ENCODE data around the gene TP53BP1. TPM values are rescaled to one million over a fixed set of nuclear protein-coding genes. Genes with fewer than 3 reads are reported as not detected.

TP53BP1 gene
- total RNA-seq, 1 donor, result 30.6 TPM

- Histone ChIP-seq H3K27me3 (ENCODE audit: insufficient read depth, low read length) (no peaks in the 10 kb centered on the region), H3K9me3 (ENCODE audit: low read depth, low read length) (no peaks in the 10 kb centered on the region), H3K4me1 (ENCODE audit: insufficient read depth, low read length) (peaks cover 17% of the 10 kb centered on the region), H3K4me3 (ENCODE audit: low read length) (peak overlapping the region; percentile 65)
Observed at GRCh38 chr15:43510200-43511011, 17.4 kb upstream of the TP53BP1 start.

- Histone ChIP-seq H3K9me3 (ENCODE audit: low read depth, low read length) (no peaks in the 10 kb centered on the region), H3K4me3 (ENCODE audit: low read length) (peak overlapping the region; percentile 65), H3K4me1 (ENCODE audit: insufficient read depth, low read length) (peaks cover 17% of the 10 kb centered on the region), H3K27me3 (ENCODE audit: insufficient read depth, low read length) (no peaks in the 10 kb centered on the region)
Observed at GRCh38 chr15:43509660-43510199, 16.8 kb upstream of the TP53BP1 start.

GRCh38 chr15:43508991-43509659 is 16.2 kb upstream of the TP53BP1 start:
- H3K27me3 ChIP-seq (ENCODE audit: insufficient read depth, low read length), result no peaks in the 10 kb centered on the region
- no peak overlapping the region for H3K4me3 ChIP-seq (ENCODE audit: low read length)
- H3K9me3 ChIP-seq (ENCODE audit: low read depth, low read length), result no peaks in the 10 kb centered on the region
- H3K4me1 ChIP-seq (ENCODE audit: insufficient read depth, low read length), result peaks cover 17% of the 10 kb centered on the region

- H3K9me3 ChIP-seq (ENCODE audit: low read depth, low read length), result no peaks in the 10 kb centered on the region
- H3K27me3 ChIP-seq (ENCODE audit: insufficient read depth, low read length), result no peaks in the 10 kb centered on the region
- peaks cover 17% of the 10 kb centered on the region for H3K4me1 ChIP-seq (ENCODE audit: insufficient read depth, low read length)
- H3K4me3 ChIP-seq (ENCODE audit: low read length), result no peak overlapping the region
Observed at GRCh38 chr15:43508421-43508820, 15.5 kb upstream of the TP53BP1 start.

GRCh38 chr15:43505738-43506137 is 12.8 kb upstream of the TP53BP1 start:
- H3K4me1 ChIP-seq (ENCODE audit: insufficient read depth, low read length), result peaks cover 10% of the 10 kb centered on the region
- H3K9me3 ChIP-seq (ENCODE audit: low read depth, low read length), result no peaks in the 10 kb centered on the region
- H3K4me3 ChIP-seq (ENCODE audit: low read length), result no peak overlapping the region
- H3K27me3 ChIP-seq (ENCODE audit: insufficient read depth, low read length), result no peaks in the 10 kb centered on the region

- Histone ChIP-seq H3K27me3 (ENCODE audit: insufficient read depth, low read length) (no peaks in the 10 kb centered on the region), H3K4me1 (ENCODE audit: insufficient read depth, low read length) (no peaks in the 10 kb centered on the region), H3K9me3 (ENCODE audit: low read depth, low read length) (no peaks in the 10 kb centered on the region), H3K4me3 (ENCODE audit: low read length) (no peak overlapping the region)
Observed at GRCh38 chr15:43499635-43500034, 6.7 kb upstream of the TP53BP1 start.

GRCh38 chr15:43498990-43499389 is 6.0 kb upstream of the TP53BP1 start:
- H3K4me1 ChIP-seq (ENCODE audit: insufficient read depth, low read length), result no peaks in the 10 kb centered on the region
- H3K9me3 ChIP-seq (ENCODE audit: low read depth, low read length), result no peaks in the 10 kb centered on the region
- H3K4me3 ChIP-seq (ENCODE audit: low read length), result no peak overlapping the region
- H3K27me3 ChIP-seq (ENCODE audit: insufficient read depth, low read length), result no peaks in the 10 kb centered on the region

GRCh38 chr15:43493703-43494472 is 932 bp upstream of the TP53BP1 start:
- H3K9me3 ChIP-seq (ENCODE audit: low read depth, low read length), result no peaks in the 10 kb centered on the region
- H3K4me3 ChIP-seq (ENCODE audit: low read length), result peak overlapping the region; percentile 72
- peaks cover 11% of the 10 kb centered on the region for H3K4me1 ChIP-seq (ENCODE audit: insufficient read depth, low read length)
- no peaks in the 10 kb centered on the region for H3K27me3 ChIP-seq (ENCODE audit: insufficient read depth, low read length)

GRCh38 chr15:43492266-43492665 is 690 bp downstream of the TP53BP1 start:
- no peaks in the 10 kb centered on the region for H3K27me3 ChIP-seq (ENCODE audit: insufficient read depth, low read length)
- H3K4me1 ChIP-seq (ENCODE audit: insufficient read depth, low read length), result peaks cover 11% of the 10 kb centered on the region
- H3K4me3 ChIP-seq (ENCODE audit: low read length), result peak overlapping the region; percentile 72
- H3K9me3 ChIP-seq (ENCODE audit: low read depth, low read length), result no peaks in the 10 kb centered on the region

GRCh38 chr15:43489191-43489590 is 3.8 kb downstream of the TP53BP1 start:
- Histone ChIP-seq H3K4me3 (ENCODE audit: low read length) (no peak overlapping the region), H3K4me1 (ENCODE audit: insufficient read depth, low read length) (peaks cover 11% of the 10 kb centered on the region), H3K27me3 (ENCODE audit: insufficient read depth, low read length) (no peaks in the 10 kb centered on the region)

GRCh38 chr15:43488790-43489189 is 4.2 kb downstream of the TP53BP1 start:
- Histone ChIP-seq H3K9me3 (ENCODE audit: low read depth, low read length) (no peaks in the 10 kb centered on the region), H3K4me3 (ENCODE audit: low read length) (no peak overlapping the region), H3K4me1 (ENCODE audit: insufficient read depth, low read length) (peaks cover 11% of the 10 kb centered on the region), H3K27me3 (ENCODE audit: insufficient read depth, low read length) (no peaks in the 10 kb centered on the region)

More at GRCh38 chr15:43489191-43489590, 3.8 kb downstream of the TP53BP1 start:
- H3K9me3 ChIP-seq (ENCODE audit: low read depth, low read length), result no peaks in the 10 kb centered on the region

- H3K4me1 ChIP-seq (ENCODE audit: insufficient read depth, low read length), result peaks cover 3% of the 10 kb centered on the region
- no peaks in the 10 kb centered on the region for H3K27me3 ChIP-seq (ENCODE audit: insufficient read depth, low read length)
- no peaks in the 10 kb centered on the region for H3K9me3 ChIP-seq (ENCODE audit: low read depth, low read length)
- H3K4me3 ChIP-seq (ENCODE audit: low read length), result no peak overlapping the region
Observed at GRCh38 chr15:43487271-43487895, 5.6 kb downstream of the TP53BP1 start.

GRCh38 chr15:43484455-43484854 is 8.5 kb downstream of the TP53BP1 start:
- Histone ChIP-seq H3K9me3 (ENCODE audit: low read depth, low read length) (no peaks in the 10 kb centered on the region), H3K4me3 (ENCODE audit: low read length) (no peak overlapping the region), H3K4me1 (ENCODE audit: insufficient read depth, low read length) (no peaks in the 10 kb centered on the region), H3K27me3 (ENCODE audit: insufficient read depth, low read length) (no peaks in the 10 kb centered on the region)

- Histone ChIP-seq H3K4me3 (ENCODE audit: low read length) (no peak overlapping the region), H3K27me3 (ENCODE audit: insufficient read depth, low read length) (no peaks in the 10 kb centered on the region), H3K9me3 (ENCODE audit: low read depth, low read length) (no peaks in the 10 kb centered on the region), H3K4me1 (ENCODE audit: insufficient read depth, low read length) (no peaks in the 10 kb centered on the region)
Observed at GRCh38 chr15:43483297-43484128, 9.4 kb downstream of the TP53BP1 start.
